ENCODE results near the gene OGDH. TPM values are rescaled to one million over a fixed set of nuclear protein-coding genes. Genes with fewer than 3 reads are reported as not detected.
"Not testable (repeated sequence)": the region's sequence is repeated elsewhere in the genome, so short reads cannot be mapped to it uniquely, and the experiment has no call there.

Gene OGDH
- total RNA-seq, 4 donors from 2014 or later, result 38.2 to 97.6 (median 78.6) TPM

DNA sequence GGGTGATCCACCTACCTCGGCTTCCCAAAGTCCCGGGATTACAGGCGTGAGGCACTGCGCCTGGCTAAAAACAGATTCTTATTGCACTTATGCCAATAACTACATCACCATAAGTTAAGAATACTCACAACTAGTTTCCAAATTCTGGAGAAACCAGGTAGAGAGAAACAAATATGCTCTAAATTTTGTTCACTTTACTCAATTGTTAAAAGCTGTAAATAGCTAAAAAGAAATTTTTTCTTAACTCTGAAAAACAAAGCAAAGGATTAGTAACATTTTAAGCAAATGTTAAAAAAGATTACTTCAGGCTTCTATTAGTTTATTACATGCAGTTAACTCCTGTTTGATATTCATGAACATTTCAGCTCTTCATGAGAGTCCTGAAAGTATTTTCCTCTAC lies 113.9 kb downstream of the OGDH start:
- intact Hi-C loops (cut with DNase I; ENCODE audit: low total_unique reads), result no loop called here

DNA sequence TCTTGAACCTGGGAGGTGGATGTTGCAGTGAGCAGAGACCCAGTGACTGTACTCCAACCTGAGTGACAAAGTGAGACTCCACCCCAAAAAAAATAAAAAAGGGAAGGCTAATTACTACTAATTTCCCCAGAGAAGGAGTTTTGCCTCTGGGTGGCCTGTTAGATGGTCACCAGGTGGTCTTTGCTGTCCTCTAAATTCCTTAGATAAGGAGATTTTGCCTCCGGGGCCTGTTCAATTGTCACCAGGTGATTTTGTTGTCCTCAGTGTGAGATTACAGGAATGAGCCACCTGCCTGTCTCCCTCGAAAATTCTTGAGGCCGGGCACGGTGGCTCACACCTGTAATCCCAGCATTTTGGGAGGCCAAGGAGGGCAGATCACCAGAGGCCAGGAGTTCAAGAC lies 117.8 kb downstream of the OGDH start:
- Histone ChIP-seq H3K27me3 (no peaks in the 10 kb centered on the region), H3K4me1 (no peaks in the 10 kb centered on the region), H3K4me3 (no peak overlapping the region), H3K27ac (no peak overlapping the region), H3K9me3 (no peaks in the 10 kb centered on the region), H3K36me3 (no peaks in the 10 kb centered on the region)
- intact Hi-C loops (cut with DNase I; ENCODE audit: low total_unique reads), result no loop called here
- DNase-seq, result no peak
- TF ChIP-seq, protein P1, sequence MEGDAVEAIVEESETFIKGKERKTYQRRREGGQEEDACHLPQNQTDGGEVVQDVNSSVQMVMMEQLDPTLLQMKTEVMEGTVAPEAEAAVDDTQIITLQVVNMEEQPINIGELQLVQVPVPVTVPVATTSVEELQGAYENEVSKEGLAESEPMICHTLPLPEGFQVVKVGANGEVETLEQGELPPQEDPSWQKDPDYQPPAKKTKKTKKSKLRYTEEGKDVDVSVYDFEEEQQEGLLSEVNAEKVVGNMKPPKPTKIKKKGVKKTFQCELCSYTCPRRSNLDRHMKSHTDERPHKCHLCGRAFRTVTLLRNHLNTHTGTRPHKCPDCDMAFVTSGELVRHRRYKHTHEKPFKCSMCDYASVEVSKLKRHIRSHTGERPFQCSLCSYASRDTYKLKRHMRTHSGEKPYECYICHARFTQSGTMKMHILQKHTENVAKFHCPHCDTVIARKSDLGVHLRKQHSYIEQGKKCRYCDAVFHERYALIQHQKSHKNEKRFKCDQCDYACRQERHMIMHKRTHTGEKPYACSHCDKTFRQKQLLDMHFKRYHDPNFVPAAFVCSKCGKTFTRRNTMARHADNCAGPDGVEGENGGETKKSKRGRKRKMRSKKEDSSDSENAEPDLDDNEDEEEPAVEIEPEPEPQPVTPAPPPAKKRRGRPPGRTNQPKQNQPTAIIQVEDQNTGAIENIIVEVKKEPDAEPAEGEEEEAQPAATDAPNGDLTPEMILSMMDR (IDR thresholded peaks at IDR 0.05), result no peak
- TF ChIP-seq POLR2A (IDR thresholded peaks at IDR 0.05), result no peak

More for the DNA sequence above, 113.9 kb downstream of the OGDH start:
- no peak overlapping the region for H3K27ac ChIP-seq
- no peaks in the 10 kb centered on the region for H3K27me3 ChIP-seq
- DNase-seq, result no peak
- H3K4me3 ChIP-seq, result no peak overlapping the region
- no peaks in the 10 kb centered on the region for H3K4me1 ChIP-seq
- H3K36me3 ChIP-seq, result no peaks in the 10 kb centered on the region
- no peaks in the 10 kb centered on the region for H3K9me3 ChIP-seq
- no peak for TF ChIP-seq POLR2A (IDR thresholded peaks at IDR 0.05)
- TF ChIP-seq, protein P1 (IDR thresholded peaks at IDR 0.05), result no peak

DNA sequence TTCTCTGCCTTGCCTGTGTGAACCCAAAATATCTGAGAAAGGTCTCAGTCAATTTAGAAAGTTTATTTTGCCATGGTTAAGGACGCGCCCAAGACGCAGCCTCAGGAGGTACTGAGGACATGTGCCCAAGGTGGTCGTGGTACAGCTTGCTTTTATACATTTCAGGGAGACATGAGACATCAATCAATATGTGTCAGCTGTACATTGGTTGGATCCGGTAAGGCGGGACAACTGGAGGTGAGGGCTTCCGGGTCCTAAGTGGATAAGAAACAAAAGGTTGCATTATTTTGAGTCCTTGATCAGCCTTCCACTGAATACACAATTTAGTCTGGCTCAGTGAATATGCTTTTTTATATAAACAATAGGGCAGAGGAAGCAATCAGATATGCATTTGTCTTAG lies 119.8 kb downstream of the OGDH start:
- H3K27ac ChIP-seq; H3K9me3 ChIP-seq; intact Hi-C loops (cut with DNase I; ENCODE audit: low total_unique reads); DNase-seq; H3K27me3 ChIP-seq; H3K4me3 ChIP-seq; H3K36me3 ChIP-seq; H3K4me1 ChIP-seq: not testable (repeated sequence)

DNA sequence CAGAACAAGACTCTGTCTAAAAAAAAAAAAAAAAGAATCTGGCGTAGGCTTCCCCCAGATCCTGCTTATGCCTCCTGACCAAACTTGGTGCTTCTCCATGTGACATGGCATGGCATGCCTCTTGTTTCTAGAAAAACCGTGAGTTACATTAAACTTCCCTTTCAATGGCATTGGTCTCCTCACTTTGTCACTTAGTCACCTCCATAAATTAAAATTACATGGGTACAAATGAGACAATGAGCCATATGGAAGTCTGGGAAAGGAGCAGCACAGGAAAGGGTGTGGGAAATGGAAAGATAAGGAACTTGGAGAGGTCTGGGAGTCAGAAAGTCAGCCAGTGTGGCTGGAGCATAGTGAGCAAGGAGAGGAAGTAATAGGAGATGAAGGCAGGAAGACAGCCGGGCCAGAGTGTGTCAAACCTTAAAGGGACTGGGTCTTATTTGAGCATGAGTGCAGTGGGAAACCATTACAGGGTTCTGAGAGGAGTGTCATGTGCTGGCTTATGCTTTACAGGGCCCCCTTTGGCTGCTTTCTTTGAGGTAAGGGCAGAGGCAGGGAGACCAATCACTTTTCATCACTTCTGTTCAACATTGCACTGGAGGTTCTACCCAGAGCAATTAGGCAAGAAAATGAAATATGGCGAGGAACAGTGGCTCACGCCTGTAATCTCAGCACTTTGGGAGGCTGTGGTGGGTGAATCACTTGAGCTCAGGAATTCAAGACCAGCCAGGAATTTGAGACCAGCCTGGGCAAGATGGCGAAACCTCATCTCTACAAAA lies 120.9 kb downstream of the OGDH start:
- no peak for DNase-seq
- Histone ChIP-seq H3K4me1 (no peaks in the 10 kb centered on the region), H3K9me3 (no peaks in the 10 kb centered on the region), H3K4me3 (no peak overlapping the region), H3K27me3 (no peaks in the 10 kb centered on the region), H3K36me3 (no peaks in the 10 kb centered on the region), H3K27ac (no peak overlapping the region)
- TF ChIP-seq, protein P1 (IDR thresholded peaks at IDR 0.05), result no peak
- no peak for TF ChIP-seq POLR2A (IDR thresholded peaks at IDR 0.05)
- intact Hi-C loops (cut with DNase I; ENCODE audit: low total_unique reads), result no loop called here

DNA sequence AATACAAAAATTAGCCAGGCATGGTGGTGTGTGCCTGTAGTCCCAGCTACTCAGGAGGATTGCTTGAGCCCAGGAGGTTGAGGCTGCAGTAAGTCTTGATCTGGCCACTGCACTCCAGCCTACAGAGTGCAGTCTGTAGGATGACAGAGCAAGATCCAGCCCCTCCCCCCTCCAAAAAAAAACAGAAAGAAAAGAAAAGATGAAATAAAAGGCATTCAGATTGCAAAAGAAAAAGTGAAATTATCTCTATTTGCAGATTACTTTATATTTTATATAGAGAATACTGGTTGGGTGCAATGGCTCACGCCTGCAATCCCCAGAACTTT lies 121.5 kb downstream of the OGDH start:
- no peaks in the 10 kb centered on the region for H3K36me3 ChIP-seq
- no peaks in the 10 kb centered on the region for H3K9me3 ChIP-seq
- TF ChIP-seq POLR2A (IDR thresholded peaks at IDR 0.05), result no peak
- TF ChIP-seq, protein P1 (IDR thresholded peaks at IDR 0.05), result no peak
- no peaks in the 10 kb centered on the region for H3K27me3 ChIP-seq
- no peak overlapping the region for H3K4me3 ChIP-seq
- H3K27ac ChIP-seq, result no peak overlapping the region
- H3K4me1 ChIP-seq, result no peaks in the 10 kb centered on the region
- DNase-seq, result no peak
- intact Hi-C loops (cut with DNase I; ENCODE audit: low total_unique reads), result no loop called here
